ENCODE measurements around the gene ABCB9.
"Not testable (repeated sequence)": the region's sequence is repeated elsewhere in the genome, so short reads cannot be mapped to it uniquely, and the experiment has no call there.

ABCB9 gene

GRCh38 chr12:122965851-122966742 is at the start of gene ABCB9:
ABCB9 (minus strand) TSS chr12:122966463; CDS start chr12:122960235, 6,228 bp downstream.
- DNase-seq: peak; percentile 86

GRCh38 chr12:123014473-123014872 is 48.2 kb upstream of the ABCB9 start:
- DNase-seq: not testable (repeated sequence)

DNA sequence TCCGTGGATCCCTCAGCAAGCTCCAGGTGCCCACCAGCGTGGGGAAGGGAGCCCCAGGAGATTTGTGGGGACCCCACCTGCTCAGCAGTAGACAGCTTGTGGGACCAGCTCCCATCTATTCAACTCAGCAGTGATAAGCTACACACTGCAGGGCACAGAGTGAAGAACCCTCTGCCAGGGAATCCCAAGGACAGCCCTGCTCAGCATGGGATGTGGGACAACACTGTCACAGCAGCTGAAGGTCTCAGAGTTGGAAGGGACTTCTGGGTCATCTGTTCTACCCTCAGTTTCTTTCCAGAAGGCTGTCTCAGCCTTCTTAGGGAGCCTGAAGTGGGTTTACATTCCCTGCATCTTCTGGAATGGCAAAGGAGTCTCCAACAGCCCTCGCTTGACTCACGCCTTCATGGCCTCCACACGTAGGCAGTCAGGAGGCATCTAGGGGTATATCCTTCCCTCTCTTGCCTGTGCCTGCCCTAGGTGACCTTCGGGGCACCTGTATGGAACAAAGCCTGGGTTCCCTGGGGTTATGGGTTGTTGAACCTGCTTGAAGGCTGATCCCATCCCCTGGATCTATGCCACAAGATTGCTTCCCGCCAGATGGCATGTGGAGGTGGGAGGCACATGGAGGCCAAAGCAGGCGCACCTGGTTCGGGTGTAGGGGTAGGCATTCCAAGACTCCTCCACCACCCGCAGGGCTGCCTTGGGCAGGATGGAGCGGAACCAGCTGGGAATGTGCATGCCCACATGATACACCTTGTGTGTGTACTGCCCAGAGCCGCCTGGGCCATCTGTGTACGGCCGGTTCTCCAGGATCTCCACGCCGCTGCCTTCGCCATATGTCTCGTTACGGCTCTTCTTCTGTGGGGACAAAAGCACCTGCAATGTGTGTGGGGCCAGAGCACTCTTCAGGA is 47.2 kb upstream of the ABCB9 start:
- DNase-seq: no peak

DNA sequence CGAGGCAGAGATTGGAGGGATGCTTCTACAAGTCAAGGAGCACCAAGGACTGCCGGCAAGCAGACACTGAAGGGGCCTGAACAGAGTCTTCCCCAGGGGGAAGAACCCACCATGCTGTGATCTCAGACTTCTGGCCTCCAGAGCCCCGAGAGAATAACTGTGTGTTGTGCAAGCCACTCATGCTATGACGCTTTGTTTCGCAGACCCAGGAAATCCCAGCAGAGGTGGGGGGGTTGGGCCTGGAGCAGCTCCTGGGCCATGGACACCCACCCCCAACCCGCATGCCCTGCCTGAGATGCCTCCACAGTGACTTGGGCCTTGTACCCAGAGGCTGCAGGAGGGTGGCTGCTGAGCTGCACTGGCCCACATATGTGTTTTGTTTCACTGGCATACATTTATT is 45.4 kb upstream of the ABCB9 start:
- DNase-seq: no peak

DNA sequence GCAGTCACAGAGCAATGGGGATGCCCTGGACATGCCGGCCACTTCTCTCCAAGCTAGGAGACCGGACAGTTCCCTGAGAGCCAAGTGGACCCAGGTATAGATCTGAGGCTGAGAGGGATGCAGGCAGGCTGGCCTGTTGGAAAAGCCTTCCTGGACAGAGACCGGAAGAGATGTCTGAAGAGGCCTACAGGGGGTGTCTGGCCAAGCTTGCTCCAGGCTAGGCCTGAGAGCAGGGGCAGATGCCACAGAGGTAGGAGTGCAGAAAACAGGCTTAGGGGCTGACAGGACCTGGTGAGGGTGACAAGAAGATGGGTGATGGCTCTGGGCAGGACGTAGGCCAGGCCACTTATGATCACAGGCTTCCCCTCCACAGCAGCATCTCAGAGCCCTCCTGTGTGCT is 44.4 kb upstream of the ABCB9 start:
- no peak for DNase-seq

GRCh38 chr12:123010110-123010509 is 43.8 kb upstream of the ABCB9 start:
- no peak for DNase-seq

- no peak for DNase-seq
These were observed 40.7 kb upstream of the ABCB9 start for GRCh38 chr12:123006977-123007376.

DNA sequence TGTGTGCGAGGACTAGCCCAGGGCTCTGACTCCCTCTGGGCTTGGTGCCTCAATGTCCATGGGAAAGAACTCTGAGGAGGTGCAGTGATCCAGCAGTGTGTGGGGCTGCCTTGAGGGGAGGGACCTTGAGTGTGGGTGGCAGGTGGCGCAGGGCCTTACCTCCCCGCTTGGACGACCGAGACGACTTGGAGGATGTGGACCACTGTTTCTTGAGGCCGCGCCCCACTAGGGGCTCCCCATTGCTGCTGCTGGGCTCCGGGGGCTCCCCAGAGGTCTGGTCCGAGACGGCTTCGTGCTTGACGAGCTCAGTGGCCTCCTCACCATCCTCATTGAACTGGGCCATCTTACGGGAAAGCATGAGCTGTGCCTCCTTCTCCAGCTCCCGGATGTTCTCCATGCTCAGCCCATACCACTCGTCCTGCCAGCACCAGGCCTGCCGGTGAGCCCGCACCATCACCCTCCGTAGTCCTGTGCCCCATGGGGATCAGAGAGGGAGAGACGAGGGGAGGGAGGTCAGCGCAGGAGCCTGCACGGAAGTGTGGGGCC is 38.9 kb upstream of the ABCB9 start:
- no peak for DNase-seq

GRCh38 chr12:123004287-123004686 is 38.0 kb upstream of the ABCB9 start:
- DNase-seq: no peak

GRCh38 chr12:123003257-123003656 is 37.0 kb upstream of the ABCB9 start:
- no peak for DNase-seq

DNA sequence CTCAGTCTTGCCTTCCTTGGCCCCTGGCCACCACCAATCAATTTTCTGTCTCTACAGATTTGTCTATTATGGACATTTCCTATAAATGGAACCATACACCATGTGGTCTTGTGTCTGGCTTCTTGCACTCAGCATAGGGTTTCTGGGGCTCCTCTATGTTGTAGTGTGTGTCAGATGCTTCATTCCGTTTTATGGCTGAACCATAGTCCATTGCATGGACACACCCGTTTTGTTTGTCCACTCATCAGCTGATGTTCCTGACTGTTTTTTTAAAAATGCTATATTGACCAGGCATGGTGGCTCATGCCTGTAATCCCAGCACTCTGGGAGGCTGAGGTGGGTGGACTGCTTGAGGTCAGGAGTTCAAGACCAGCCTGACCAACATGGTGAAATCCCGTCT is 35.2 kb upstream of the ABCB9 start:
- no peak for DNase-seq

- no peak for DNase-seq
These were observed 34.3 kb upstream of the ABCB9 start for GRCh38 chr12:123000578-123000977.

DNA sequence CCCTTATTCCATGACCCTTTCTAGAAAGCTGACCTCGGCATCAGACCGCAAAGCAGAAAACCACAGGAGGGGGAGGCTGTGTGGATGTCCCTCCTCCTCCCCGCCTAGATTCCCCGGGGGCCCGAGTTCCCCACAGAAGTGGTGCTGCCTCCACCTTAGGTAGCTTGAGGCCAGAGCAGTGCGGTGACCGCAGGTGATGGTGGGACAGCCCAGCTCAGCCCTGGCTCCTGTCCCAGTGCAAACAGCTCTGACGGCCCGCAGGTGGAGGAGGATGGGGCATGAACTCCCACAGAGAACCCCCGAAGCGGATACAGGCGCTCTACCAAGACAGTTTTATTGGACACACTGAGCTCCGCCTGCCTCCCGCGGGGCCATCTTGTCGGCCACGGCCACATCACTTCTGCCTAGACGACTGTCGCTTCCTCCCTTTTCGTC is 33.7 kb upstream of the ABCB9 start:
- DNase-seq: no peak

- DNase-seq: no peak
These were observed 33.1 kb upstream of the ABCB9 start for GRCh38 chr12:122999196-122999946.

GRCh38 chr12:122998316-122998715 is 32.1 kb upstream of the ABCB9 start:
- DNase-seq: no peak

DNA sequence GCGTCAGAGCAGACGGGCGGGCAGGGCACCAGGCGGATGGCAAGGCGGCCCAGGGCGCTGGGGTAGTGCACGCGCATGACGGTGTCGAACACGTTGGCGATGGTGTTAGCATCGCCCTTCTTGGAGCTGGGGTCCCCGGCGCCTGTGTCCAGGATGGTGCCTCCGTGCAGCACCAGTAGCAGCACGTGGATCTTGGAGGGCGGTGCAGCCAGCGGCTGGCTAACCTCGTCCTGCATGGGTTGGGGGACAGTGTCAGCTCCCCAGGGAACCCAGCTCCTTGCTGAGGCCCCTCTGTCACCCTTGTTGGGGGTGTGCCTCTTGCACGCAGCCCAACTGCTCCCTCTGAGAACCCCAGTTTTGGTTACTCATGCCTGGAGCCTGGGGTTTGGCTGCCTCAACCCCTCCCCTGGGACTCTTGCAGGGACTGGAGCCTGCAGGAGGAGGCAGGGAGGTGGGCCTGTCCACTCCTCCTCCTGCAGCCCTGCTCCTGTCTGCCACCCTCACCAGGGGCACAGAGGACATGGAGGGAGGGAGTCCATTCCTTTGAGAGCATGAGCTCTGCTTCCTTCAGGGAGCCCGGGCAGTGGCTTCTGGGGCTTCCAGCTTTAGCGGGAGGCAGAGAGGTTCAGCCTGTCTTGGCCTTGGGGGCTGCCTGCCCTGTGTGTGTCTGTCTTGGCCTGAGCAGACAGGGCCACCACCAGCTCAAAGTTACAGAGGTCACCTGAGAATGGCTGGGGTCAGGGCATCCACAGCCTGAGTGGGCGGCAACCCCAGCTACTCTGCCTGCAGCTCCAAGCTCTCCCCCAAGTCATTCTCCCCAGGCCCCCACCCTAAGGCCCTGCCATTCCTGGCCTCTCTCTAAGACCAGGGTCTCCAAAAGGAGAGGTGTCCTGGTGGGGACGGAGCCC is 31.3 kb upstream of the ABCB9 start:
- no peak for DNase-seq

DNA sequence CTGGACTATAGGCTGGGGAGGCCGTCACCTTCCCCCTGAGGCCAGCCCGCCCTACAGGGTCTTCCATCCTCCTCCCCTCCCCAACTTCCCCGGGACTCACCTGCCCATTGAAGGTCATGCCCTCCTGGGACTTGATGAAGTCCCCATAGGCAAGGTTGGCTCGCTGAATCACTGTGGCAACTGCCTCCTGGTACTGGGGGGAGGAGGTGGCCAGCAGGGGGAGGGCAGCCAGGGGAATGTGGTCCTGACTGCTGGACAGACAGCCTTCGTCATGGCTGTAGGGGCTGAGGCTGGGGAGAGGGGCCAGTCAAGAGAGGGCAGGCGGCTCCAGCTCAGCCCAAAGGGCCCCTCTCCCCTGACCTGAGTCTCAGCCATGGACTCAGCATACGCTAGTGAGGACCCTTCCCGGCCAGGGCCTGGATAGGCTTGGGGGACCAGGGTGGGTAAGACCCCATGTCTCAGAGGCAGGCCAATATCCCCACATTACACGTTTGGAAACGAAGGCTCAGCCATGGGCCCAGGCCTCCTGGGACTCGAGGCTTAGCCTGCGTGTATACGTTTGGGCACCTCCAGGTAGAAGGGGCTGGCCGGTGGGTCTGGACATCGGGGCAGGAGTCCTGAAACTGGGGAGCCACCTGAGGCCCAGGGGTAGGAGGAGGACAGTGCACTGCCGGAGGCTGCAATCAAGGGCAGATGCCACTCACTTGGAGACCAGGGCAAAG is 30.5 kb upstream of the ABCB9 start:
- DNase-seq: no peak

GRCh38 chr12:122996188-122996601 is 29.9 kb upstream of the ABCB9 start:
- no peak for DNase-seq

- DNase-seq: no peak
These were observed 29.4 kb upstream of the ABCB9 start for GRCh38 chr12:122995503-122996187.
